Effector memory CD8-positive, alpha-beta T cell (primary cell): Measurements from ENCODE around the gene ADGRE1.

Source experiments
- ATAC-seq: fragments of 150-1000 bp; cut with Tn5 transposase; replicated peaks from 2 replicates; pipeline ENCODE4 v1.10.0; 2021; ENCODE audit warnings: mild to moderate bottlenecking, moderate library complexity
- DNase-seq, 3 experiments: peaks; one replicate each; pipeline ENCODE4 v3.0.0; 2021
- H3K27ac Mint-ChIP-seq, 2 donors: one replicate each; pipeline ENCODE4 v1.8.0; 2022; ENCODE audit warnings: mild to moderate bottlenecking in 2 of 2, mixed read lengths in 2 of 2, moderate library complexity in 2 of 2
- H3K27me3 Mint-ChIP-seq, 2 donors: one replicate each; pipeline ENCODE4 v1.8.0; 2022; ENCODE audit warnings: mixed read lengths in 2 of 2
- H3K36me3 Mint-ChIP-seq: one replicate; pipeline ENCODE4 v1.8.0; 2022; ENCODE audit warnings: mild to moderate bottlenecking, moderate library complexity, mixed read lengths; ENCODE audit not compliant: insufficient read depth
- H3K4me1 Mint-ChIP-seq, 2 donors: one replicate each; pipeline ENCODE4 v1.8.0; 2022; ENCODE audit warnings: low read depth in 2 of 2, mixed read lengths in 2 of 2
- H3K4me3 Mint-ChIP-seq, 2 donors: one replicate each; pipeline ENCODE4 v1.8.0; 2022; ENCODE audit warnings: mild to moderate bottlenecking in 2 of 2, mixed read lengths in 2 of 2, moderate library complexity in 2 of 2
- H3K9me3 Mint-ChIP-seq, 2 donors: one replicate each; pipeline ENCODE4 v1.8.0; 2022; ENCODE audit warnings: mixed read lengths in 2 of 2

Gene ADGRE1

GRCh38 chr19:6890938-6891337 lies 3.6 kb downstream of the ADGRE1 start:
- Mint-ChIP-seq H3K36me3 (no peaks in the 10 kb centered on the region), H3K4me3 (peak overlapping the region; percentile 44 to 51), H3K4me1 (peaks cover 24 to 29% of the 10 kb centered on the region in 2 donors), H3K27ac (peak overlapping the region; percentile 9 to 69), H3K9me3 (peaks cover 0 to 10% of the 10 kb centered on the region in 2 donors), H3K27me3 (peaks cover 13% of the 10 kb centered on the region in 2 donors)
- ATAC-seq: peak; percentile 37
- peak in 1 of 3 experiments; percentile 13 for DNase-seq

- ATAC-seq (no peak), DNase-seq (no peak)
- H3K36me3 Mint-ChIP-seq: no peaks in the 10 kb centered on the region
- H3K4me1 Mint-ChIP-seq: peaks cover 24 to 26% of the 10 kb centered on the region in 2 donors
- H3K4me3 Mint-ChIP-seq: peak overlapping the region; percentile 28 to 44
- no peak overlapping the region for H3K27ac Mint-ChIP-seq
- peaks cover 0 to 10% of the 10 kb centered on the region in 2 donors for H3K9me3 Mint-ChIP-seq
- peaks cover 11 to 18% of the 10 kb centered on the region in 2 donors for H3K27me3 Mint-ChIP-seq
Observed at GRCh38 chr19:6891761-6892385, 4.5 kb downstream of the ADGRE1 start.

GRCh38 chr19:6894313-6894712 lies 6.9 kb downstream of the ADGRE1 start:
- DNase-seq: no peak
- H3K27me3 Mint-ChIP-seq: peaks cover 6 to 18% of the 10 kb centered on the region in 2 donors
- H3K4me1 Mint-ChIP-seq: peaks cover 16 to 20% of the 10 kb centered on the region in 2 donors
- H3K4me3 Mint-ChIP-seq: no peak overlapping the region
- no peak overlapping the region for H3K27ac Mint-ChIP-seq
- peaks cover 0 to 10% of the 10 kb centered on the region in 2 donors for H3K9me3 Mint-ChIP-seq
- ATAC-seq: no peak
- peaks cover 5% of the 10 kb centered on the region for H3K36me3 Mint-ChIP-seq

- Mint-ChIP-seq H3K27me3 (peaks cover 15 to 17% of the 10 kb centered on the region in 2 donors), H3K4me1 (no peaks in the 10 kb centered on the region), H3K4me3 (no peak overlapping the region), H3K36me3 (peaks cover 6% of the 10 kb centered on the region), H3K9me3 (peaks cover 8 to 10% of the 10 kb centered on the region in 2 donors), H3K27ac (no peak overlapping the region)
- DNase-seq: no peak
- no peak for ATAC-seq
Observed at GRCh38 chr19:6903446-6903845, 16.1 kb downstream of the ADGRE1 start.

GRCh38 chr19:6906559-6907060 lies 19.2 kb downstream of the ADGRE1 start:
- Mint-ChIP-seq H3K4me3 (no peak overlapping the region), H3K9me3 (peaks cover 0 to 2% of the 10 kb centered on the region in 2 donors), H3K4me1 (no peaks in the 10 kb centered on the region), H3K27ac (no peak overlapping the region), H3K36me3 (no peaks in the 10 kb centered on the region), H3K27me3 (peaks cover 15 to 23% of the 10 kb centered on the region in 2 donors)
- ATAC-seq: no peak
- no peak for DNase-seq

GRCh38 chr19:6911523-6911922 lies 24.1 kb downstream of the ADGRE1 start:
- Mint-ChIP-seq H3K4me3 (no peak overlapping the region), H3K36me3 (no peaks in the 10 kb centered on the region), H3K27ac (no peak overlapping the region), H3K9me3 (peaks cover 3 to 8% of the 10 kb centered on the region in 2 donors), H3K27me3 (peaks cover 0 to 6% of the 10 kb centered on the region in 2 donors), H3K4me1 (no peaks in the 10 kb centered on the region)
- ATAC-seq: no peak
- DNase-seq: no peak

GRCh38 chr19:6914321-6914720 lies 26.9 kb downstream of the ADGRE1 start:
- Mint-ChIP-seq H3K4me1 (no peaks in the 10 kb centered on the region), H3K27me3 (peaks cover 0 to 4% of the 10 kb centered on the region in 2 donors), H3K9me3 (peaks cover 3 to 8% of the 10 kb centered on the region in 2 donors), H3K4me3 (no peak overlapping the region), H3K36me3 (no peaks in the 10 kb centered on the region), H3K27ac (no peak overlapping the region)
- no peak for DNase-seq
- no peak for ATAC-seq

- no peak for ATAC-seq
- Mint-ChIP-seq H3K4me3 (no peak overlapping the region), H3K4me1 (no peaks in the 10 kb centered on the region)
Observed at GRCh38 chr19:6916952-6917351, 29.6 kb downstream of the ADGRE1 start.

GRCh38 chr19:6925386-6925785 lies 38.0 kb downstream of the ADGRE1 start:
- Mint-ChIP-seq H3K36me3 (no peaks in the 10 kb centered on the region), H3K27me3 (peaks cover 6 to 11% of the 10 kb centered on the region in 2 donors), H3K27ac (no peak overlapping the region), H3K9me3 (peaks cover 0 to 2% of the 10 kb centered on the region in 2 donors), H3K4me1 (peaks cover 2 to 6% of the 10 kb centered on the region in 2 donors), H3K4me3 (no peak overlapping the region)
- no peak for ATAC-seq
- no peak for DNase-seq

More at GRCh38 chr19:6916952-6917351, 29.6 kb downstream of the ADGRE1 start:
- DNase-seq: no peak
- no peak overlapping the region for H3K27ac Mint-ChIP-seq
- no peaks in the 10 kb centered on the region for H3K36me3 Mint-ChIP-seq
- H3K9me3 Mint-ChIP-seq: peaks cover 3 to 8% of the 10 kb centered on the region in 2 donors
- no peaks in the 10 kb centered on the region for H3K27me3 Mint-ChIP-seq

- Mint-ChIP-seq H3K9me3 (peaks cover 4 to 5% of the 10 kb centered on the region in 2 donors), H3K4me1 (peaks cover 2 to 6% of the 10 kb centered on the region in 2 donors), H3K36me3 (no peaks in the 10 kb centered on the region), H3K27me3 (peaks cover 6 to 11% of the 10 kb centered on the region in 2 donors), H3K27ac (peak overlapping the region; percentile 20 to 84), H3K4me3 (no peak overlapping the region)
- ATAC-seq: peak; percentile 31
- DNase-seq: no peak
Observed at GRCh38 chr19:6925801-6926751, 38.7 kb downstream of the ADGRE1 start.

- H3K27ac Mint-ChIP-seq: no peak overlapping the region
- DNase-seq (no peak), ATAC-seq (no peak)
- H3K27me3 Mint-ChIP-seq: peaks cover 6 to 19% of the 10 kb centered on the region in 2 donors
- H3K4me3 Mint-ChIP-seq: no peak overlapping the region
- H3K4me1 Mint-ChIP-seq: peaks cover 2 to 6% of the 10 kb centered on the region in 2 donors
- H3K9me3 Mint-ChIP-seq: peaks cover 4 to 7% of the 10 kb centered on the region in 2 donors
- no peaks in the 10 kb centered on the region for H3K36me3 Mint-ChIP-seq
Observed at GRCh38 chr19:6930190-6930589, 42.8 kb downstream of the ADGRE1 start.

GRCh38 chr19:6935069-6935468 lies 47.7 kb downstream of the ADGRE1 start:
- ATAC-seq (no peak), DNase-seq (no peak)
- H3K27me3 Mint-ChIP-seq: peaks cover 0 to 12% of the 10 kb centered on the region in 2 donors
- no peak overlapping the region for H3K27ac Mint-ChIP-seq
- H3K9me3 Mint-ChIP-seq: peaks cover 1 to 7% of the 10 kb centered on the region in 2 donors
- no peaks in the 10 kb centered on the region for H3K36me3 Mint-ChIP-seq
- H3K4me3 Mint-ChIP-seq: no peak overlapping the region
- H3K4me1 Mint-ChIP-seq: no peaks in the 10 kb centered on the region

- H3K27ac Mint-ChIP-seq: no peak overlapping the region
- H3K9me3 Mint-ChIP-seq: peaks cover 1 to 7% of the 10 kb centered on the region in 2 donors
- no peak overlapping the region for H3K4me3 Mint-ChIP-seq
- H3K4me1 Mint-ChIP-seq: no peaks in the 10 kb centered on the region
- peaks cover 0 to 12% of the 10 kb centered on the region in 2 donors for H3K27me3 Mint-ChIP-seq
- ATAC-seq (no peak), DNase-seq (no peak)
- no peaks in the 10 kb centered on the region for H3K36me3 Mint-ChIP-seq
Observed at GRCh38 chr19:6935618-6936017, 48.2 kb downstream of the ADGRE1 start.
